ENCODE measurements around the gene METRNL. TPM values are rescaled to one million over a fixed set of nuclear protein-coding genes. Genes with fewer than 3 reads are reported as not detected.

The METRNL gene
- total RNA-seq, 1 experiment from 2014 or later: 30.6 TPM

GRCh38 chr17:83101805-83102480 is 22.5 kb downstream of the METRNL start:
- no TSS peak for BruUV-seq (replicated peaks)

GRCh38 chr17:83103200-83103942 is 24.0 kb downstream of the METRNL start:
- CTCF ChIA-PET: no interaction called here
- H3K27ac ChIP-seq (ENCODE audit: low read length): no peak overlapping the region
- H3K9me3 ChIP-seq (ENCODE audit: low read length): no peaks in the 10 kb centered on the region
- H3K4me3 ChIP-seq (ENCODE audit: low read length): 0 out of 2 replicates have a peak overlapping the region, but pooled peaks have one; percentile 3
- H3K4me1 ChIP-seq (ENCODE audit: insufficient read depth, low read length): no peaks in the 10 kb centered on the region
- peak; percentile 25 for ATAC-seq
- H3F3A ChIP-seq (ENCODE audit: low read length, unreplicated experiment): no peaks in the 10 kb centered on the region
- H4K20me1 ChIP-seq (ENCODE audit: low read length): no peaks in the 10 kb centered on the region
- no TSS peak for BruUV-seq (replicated peaks)
- POLR2A ChIA-PET (ENCODE audit: unreplicated experiment): no interaction called here
- H2AFZ ChIP-seq (ENCODE audit: low read length): no peak overlapping the region
- no peaks in the 10 kb centered on the region for H3K36me3 ChIP-seq (ENCODE audit: low read depth, low read length)
- no peaks in the 10 kb centered on the region for H3K79me2 ChIP-seq (ENCODE audit: low read length)
- no peak overlapping the region for H3K9ac ChIP-seq (ENCODE audit: low read length)
- TF ChIP-seq, protein P1, sequence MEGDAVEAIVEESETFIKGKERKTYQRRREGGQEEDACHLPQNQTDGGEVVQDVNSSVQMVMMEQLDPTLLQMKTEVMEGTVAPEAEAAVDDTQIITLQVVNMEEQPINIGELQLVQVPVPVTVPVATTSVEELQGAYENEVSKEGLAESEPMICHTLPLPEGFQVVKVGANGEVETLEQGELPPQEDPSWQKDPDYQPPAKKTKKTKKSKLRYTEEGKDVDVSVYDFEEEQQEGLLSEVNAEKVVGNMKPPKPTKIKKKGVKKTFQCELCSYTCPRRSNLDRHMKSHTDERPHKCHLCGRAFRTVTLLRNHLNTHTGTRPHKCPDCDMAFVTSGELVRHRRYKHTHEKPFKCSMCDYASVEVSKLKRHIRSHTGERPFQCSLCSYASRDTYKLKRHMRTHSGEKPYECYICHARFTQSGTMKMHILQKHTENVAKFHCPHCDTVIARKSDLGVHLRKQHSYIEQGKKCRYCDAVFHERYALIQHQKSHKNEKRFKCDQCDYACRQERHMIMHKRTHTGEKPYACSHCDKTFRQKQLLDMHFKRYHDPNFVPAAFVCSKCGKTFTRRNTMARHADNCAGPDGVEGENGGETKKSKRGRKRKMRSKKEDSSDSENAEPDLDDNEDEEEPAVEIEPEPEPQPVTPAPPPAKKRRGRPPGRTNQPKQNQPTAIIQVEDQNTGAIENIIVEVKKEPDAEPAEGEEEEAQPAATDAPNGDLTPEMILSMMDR (conservative IDR thresholded peaks at IDR 0.05; ENCODE audit: low read depth, low read length): no peak
- no peak for TF ChIP-seq EZH2phosphoT487 (IDR thresholded peaks at IDR 0.05; ENCODE audit: borderline replicate concordance, low read length)
- TF ChIP-seq EZH2 (IDR thresholded peaks at IDR 0.05; ENCODE audit: low read length, unreplicated experiment): no peak
- no peaks in the 10 kb centered on the region for H3K9me2 ChIP-seq (replicated peaks; ENCODE audit: low read length)
- H3K27me3 ChIP-seq (ENCODE audit: low read length): peaks cover 9% of the 10 kb centered on the region
- intact Hi-C loops (cut with micrococcal nuclease): no loop called here
- peak overlapping the region; percentile 40 for H3K4me2 ChIP-seq (ENCODE audit: low read length)
- DNase-seq: peak; percentile 73

More at GRCh38 chr17:83101805-83102480, 22.5 kb downstream of the METRNL start:
- CTCF ChIA-PET: no interaction called here
- no peaks in the 10 kb centered on the region for H3K79me2 ChIP-seq (ENCODE audit: low read length)
- no peaks in the 10 kb centered on the region for H3K9me3 ChIP-seq (ENCODE audit: low read length)
- POLR2A ChIA-PET (ENCODE audit: unreplicated experiment): no interaction called here
- TF ChIP-seq, protein P1 (conservative IDR thresholded peaks at IDR 0.05; ENCODE audit: low read depth, low read length): no peak
- TF ChIP-seq EZH2phosphoT487 (IDR thresholded peaks at IDR 0.05; ENCODE audit: borderline replicate concordance, low read length) (no peak), EZH2 (IDR thresholded peaks at IDR 0.05; ENCODE audit: low read length, unreplicated experiment) (no peak)
- no peaks in the 10 kb centered on the region for H3K36me3 ChIP-seq (ENCODE audit: low read depth, low read length)
- no peaks in the 10 kb centered on the region for H3K9me2 ChIP-seq (replicated peaks; ENCODE audit: low read length)
- intact Hi-C loops (cut with micrococcal nuclease): no loop called here
- no peak overlapping the region for H3K9ac ChIP-seq (ENCODE audit: low read length)
- H2AFZ ChIP-seq (ENCODE audit: low read length): 0 out of 2 replicates have a peak overlapping the region, but pooled peaks have one; percentile 30
- DNase-seq (no peak), ATAC-seq (peak; percentile 6; the same call in 1 of the 2 replicates)
- no peak overlapping the region; the same call in 1 of the 2 replicates for H3K4me2 ChIP-seq (ENCODE audit: low read length)
- peaks cover 4% of the 10 kb centered on the region; the same call in 1 of the 2 replicates for H3K4me1 ChIP-seq (ENCODE audit: insufficient read depth, low read length)
- peaks cover 9% of the 10 kb centered on the region for H3K27me3 ChIP-seq (ENCODE audit: low read length)
- no peak overlapping the region for H3K27ac ChIP-seq (ENCODE audit: low read length)
- no peak overlapping the region for H3K4me3 ChIP-seq (ENCODE audit: low read length)
- no peaks in the 10 kb centered on the region for H3F3A ChIP-seq (ENCODE audit: low read length, unreplicated experiment)
- no peaks in the 10 kb centered on the region for H4K20me1 ChIP-seq (ENCODE audit: low read length)

DNA sequence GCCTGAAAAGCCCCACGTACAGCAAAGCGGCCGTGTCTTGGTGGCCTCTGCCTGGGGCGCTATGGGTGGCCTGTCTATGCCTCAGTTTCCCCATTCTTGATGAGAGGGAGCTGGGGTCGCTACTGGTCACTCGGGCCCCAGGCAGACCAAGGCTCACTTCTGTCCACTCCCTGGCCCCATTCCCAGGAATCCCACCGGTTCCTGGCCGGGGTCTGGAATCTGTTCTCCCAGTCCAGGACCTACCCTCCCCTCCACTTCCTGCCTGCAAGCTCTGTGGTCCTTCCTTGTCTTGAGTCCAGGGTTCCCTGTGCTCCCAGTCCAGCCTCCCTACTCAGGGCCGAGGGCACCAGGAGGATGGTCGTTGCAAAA is 24.5 kb downstream of the METRNL start:
- no peak for DNase-seq

More for the DNA sequence above, 24.5 kb downstream of the METRNL start:
- ATAC-seq: no peak
- no TSS peak for BruUV-seq (replicated peaks)
- H3K79me2 ChIP-seq (ENCODE audit: low read length): no peaks in the 10 kb centered on the region
- H3K9me3 ChIP-seq (ENCODE audit: low read length): no peaks in the 10 kb centered on the region
- no peaks in the 10 kb centered on the region for H4K20me1 ChIP-seq (ENCODE audit: low read length)
- ChIA-PET POLR2A (ENCODE audit: unreplicated experiment) (no interaction called here), CTCF (no interaction called here)
- no peaks in the 10 kb centered on the region for H3F3A ChIP-seq (ENCODE audit: low read length, unreplicated experiment)
- TF ChIP-seq EZH2 (IDR thresholded peaks at IDR 0.05; ENCODE audit: low read length, unreplicated experiment) (no peak), EZH2phosphoT487 (IDR thresholded peaks at IDR 0.05; ENCODE audit: borderline replicate concordance, low read length) (no peak)
- H3K9ac ChIP-seq (ENCODE audit: low read length): no peak overlapping the region
- intact Hi-C loops (cut with micrococcal nuclease): no loop called here
- no peak overlapping the region for H3K27ac ChIP-seq (ENCODE audit: low read length)
- peaks cover 9% of the 10 kb centered on the region for H3K27me3 ChIP-seq (ENCODE audit: low read length)
- no peaks in the 10 kb centered on the region for H3K9me2 ChIP-seq (replicated peaks; ENCODE audit: low read length)
- peak overlapping the region; percentile 28 for H3K4me2 ChIP-seq (ENCODE audit: low read length)
- H3K4me1 ChIP-seq (ENCODE audit: insufficient read depth, low read length): no peaks in the 10 kb centered on the region
- H2AFZ ChIP-seq (ENCODE audit: low read length): no peak overlapping the region
- H3K4me3 ChIP-seq (ENCODE audit: low read length): no peak overlapping the region
- no peaks in the 10 kb centered on the region for H3K36me3 ChIP-seq (ENCODE audit: low read depth, low read length)

Data from PC-3 (cell line).